Common myeloid progenitor, CD34-positive (primary cell): ENCODE results near the gene OGFR.

Source experiments
- CTCF ChIA-PET: fragments of 350-600 bp; sonication (Branson Sonifier 250); formaldehyde crosslinking; loops from one replicate; lab custom pipeline; 2021; ENCODE audit warnings: antibody characterized with exemption; lab: Charles Lee
- POLR2A ChIA-PET: fragments of 350-600 bp; sonication (Branson Sonifier 250); formaldehyde crosslinking; loops from one replicate; lab custom pipeline; 2021; ENCODE audit warnings: antibody characterized with exemption; lab: Charles Lee
- DNase-seq, 3 donors: peaks; one replicate each; pipeline versions ENCODE4 v3.0.0 to v3.0.0-alpha.2; 2013
- H3K27ac ChIP-seq, 2 experiments: 1 replicate in 1 of 2; 2 replicates in 1 of 2; pipeline ENCODE4 v1.7.0; 2013; ENCODE audit warnings: inconsistent platforms in 2 of 2, low read length in 2 of 2, mild to moderate bottlenecking in 2 of 2, low read depth in 1 of 2, moderate library complexity in 1 of 2; ENCODE audit not compliant: severe bottlenecking in 2 of 2, insufficient read depth in 1 of 2, poor library complexity in 1 of 2
- H3K27me3 ChIP-seq, 5 experiments: replicated peaks in 2 of 5; 1 replicate in 3 of 5; 2 replicates in 2 of 5; pipeline versions ENCODE4 v1.6.1 to v1.7.0; 2013; ENCODE audit warnings: low read length in 4 of 5, mild to moderate bottlenecking in 2 of 5, moderate library complexity in 2 of 5, inconsistent platforms in 1 of 5; ENCODE audit not compliant: insufficient read depth in 5 of 5, control insufficient read depth in 4 of 5
- H3K36me3 ChIP-seq, 4 experiments: 1 replicate in 2 of 4; 2 replicates in 2 of 4; pipeline versions ENCODE4 v1.6.1 to v1.7.0; 2013; ENCODE audit warnings: low read length in 3 of 4, control low read depth in 1 of 4, mild to moderate bottlenecking in 1 of 4; ENCODE audit not compliant: control insufficient read depth in 4 of 4, insufficient read depth in 4 of 4
- H3K4me1 ChIP-seq, 4 experiments: 1 replicate in 3 of 4; 2 replicates in 1 of 4; pipeline versions ENCODE4 v1.6.1 to v1.7.1; 2013; ENCODE audit warnings: low read length in 3 of 4, mild to moderate bottlenecking in 3 of 4, control low read depth in 1 of 4, inconsistent platforms in 1 of 4, moderate library complexity in 1 of 4; ENCODE audit not compliant: control insufficient read depth in 4 of 4, insufficient read depth in 4 of 4; ENCODE audit errors: control extremely low read depth in 1 of 4
- H3K4me3 ChIP-seq, 7 experiments: 1 replicate in 4 of 7; 2 replicates in 3 of 7; pipeline versions ENCODE4 v1.5.1 to v1.7.0; 2013; ENCODE audit warnings: mild to moderate bottlenecking in 7 of 7, low read length in 6 of 7, moderate library complexity in 6 of 7, inconsistent platforms in 2 of 7, low read depth in 2 of 7, control low read depth in 1 of 7; ENCODE audit not compliant: insufficient read depth in 4 of 7, control insufficient read depth in 1 of 7; ENCODE audit errors: extremely low read depth in 1 of 7
- H3K9me3 ChIP-seq, 5 experiments: 1 replicate in 4 of 5; 2 replicates in 1 of 5; pipeline versions ENCODE4 v1.6.1 to v1.7.1; 2013; ENCODE audit warnings: low read length in 4 of 5, mild to moderate bottlenecking in 2 of 5, inconsistent platforms in 1 of 5, low read depth in 1 of 5, moderate library complexity in 1 of 5; ENCODE audit not compliant: control insufficient read depth in 4 of 5, insufficient read depth in 2 of 5; ENCODE audit errors: control extremely low read depth in 1 of 5
- WGBS: methylation state at CpG from one replicate; pipeline ENCODE4 v1.1.5; 2013; ENCODE audit not compliant: insufficient coverage; 5-methylcytosine and 5-hydroxymethylcytosine counted together

Gene OGFR

DNA sequence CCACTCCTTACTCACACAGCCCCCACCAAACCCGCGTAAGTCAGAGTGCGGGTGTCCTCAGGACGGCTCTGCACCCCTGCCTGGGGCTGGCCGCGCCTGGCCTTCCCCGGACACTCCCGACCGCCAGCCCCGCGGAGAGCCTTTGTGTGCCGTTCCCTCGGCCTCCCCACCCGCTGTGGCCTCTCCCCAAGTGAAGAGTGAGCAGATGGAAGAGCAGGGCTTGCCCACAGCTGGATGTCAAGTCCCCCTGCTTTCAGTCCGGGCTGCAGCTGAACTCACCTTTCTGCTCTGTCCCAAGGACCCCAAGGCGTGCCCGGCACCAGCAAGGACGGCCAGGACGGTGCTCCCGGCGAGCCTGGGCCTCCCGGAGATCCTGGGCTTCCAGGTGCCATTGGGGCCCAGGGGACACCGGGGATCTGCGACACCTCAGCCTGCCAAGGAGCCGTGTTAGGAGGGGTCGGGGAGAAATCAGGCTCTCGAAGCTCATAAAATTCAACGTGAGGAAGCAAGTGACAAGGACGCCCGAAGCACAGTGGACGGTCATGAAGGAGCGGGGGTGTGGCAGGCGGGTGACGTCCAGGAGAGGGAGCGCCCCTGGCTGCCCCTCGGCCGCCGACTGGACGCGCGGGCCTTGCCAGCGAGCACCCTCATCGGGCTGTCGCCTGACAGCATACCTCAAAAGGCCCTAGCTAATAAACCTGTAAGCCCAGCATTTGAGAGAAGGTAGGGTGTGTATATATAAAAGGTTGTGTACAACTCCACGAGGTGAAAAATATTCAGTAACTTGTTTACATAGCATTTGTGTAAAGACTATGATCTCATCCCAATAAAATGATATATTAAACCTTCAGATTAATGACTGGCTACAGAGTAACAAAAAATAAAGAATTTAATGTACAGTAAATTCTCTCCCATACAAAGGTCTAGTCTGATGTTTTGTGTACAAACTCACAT, 35.9 kb downstream of the OGFR start:
- ChIA-PET POLR2A (no interaction called here), CTCF (interaction anchor here (1.6 kb wide), 1 partner anchor 18 kb away, joined by 4 read pairs; no protein-coding TSS in a partner anchor)
- H3K4me1 ChIP-seq = peaks cover 0 to 3% (median 0%) of the 10 kb centered on the region in 4 experiments
- H3K9me3 ChIP-seq = no peaks in the 10 kb centered on the region
- no peak for DNase-seq
- H3K4me3 ChIP-seq = no peak overlapping the region
- H3K27me3 ChIP-seq = no peaks in the 10 kb centered on the region
- H3K36me3 ChIP-seq = no peaks in the 10 kb centered on the region
- H3K27ac ChIP-seq = no peak overlapping the region
- 96% methylated on average over 41 of the region's 45 CpGs for WGBS

DNA sequence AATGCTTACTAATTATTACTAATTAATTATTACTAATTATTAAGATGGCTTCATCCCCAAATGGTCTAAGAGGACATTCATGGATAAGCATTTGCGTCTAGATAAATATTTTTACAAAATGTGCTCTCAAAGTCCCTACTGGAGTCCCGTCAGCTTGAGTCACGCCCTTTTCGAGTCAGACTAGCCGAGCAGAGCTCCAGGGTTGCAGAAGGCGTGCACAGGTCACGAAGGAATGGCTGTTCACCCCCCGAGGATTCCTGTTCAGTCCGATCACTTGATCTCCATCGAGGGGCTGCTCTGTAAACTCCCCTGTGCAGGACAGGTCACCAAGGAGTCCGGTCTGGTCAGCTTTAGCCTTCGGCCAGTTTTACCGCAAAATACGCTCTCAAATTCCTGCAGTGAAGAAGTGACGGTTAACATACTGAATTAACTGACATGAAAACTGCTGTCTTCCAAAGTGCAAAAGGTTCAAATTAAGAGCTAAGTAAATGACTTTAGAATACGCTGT, 37.1 kb downstream of the OGFR start:
- CTCF ChIA-PET = interaction anchor here (1.0 to 1.6 kb wide), 2 partner anchors 19 to 167 kb away, joined by 3 to 4 read pairs; no protein-coding TSS in a partner anchor
- no peaks in the 10 kb centered on the region for H3K9me3 ChIP-seq
- no peak for DNase-seq
- H3K4me3 ChIP-seq = no peak overlapping the region
- no peak overlapping the region for H3K27ac ChIP-seq
- 97% methylated on average over 15 of the region's 16 CpGs for WGBS
- H3K27me3 ChIP-seq = no peaks in the 10 kb centered on the region
- H3K4me1 ChIP-seq = peaks cover 0 to 3% (median 0%) of the 10 kb centered on the region in 4 experiments
- H3K36me3 ChIP-seq = no peaks in the 10 kb centered on the region
- POLR2A ChIA-PET = no interaction called here

DNA sequence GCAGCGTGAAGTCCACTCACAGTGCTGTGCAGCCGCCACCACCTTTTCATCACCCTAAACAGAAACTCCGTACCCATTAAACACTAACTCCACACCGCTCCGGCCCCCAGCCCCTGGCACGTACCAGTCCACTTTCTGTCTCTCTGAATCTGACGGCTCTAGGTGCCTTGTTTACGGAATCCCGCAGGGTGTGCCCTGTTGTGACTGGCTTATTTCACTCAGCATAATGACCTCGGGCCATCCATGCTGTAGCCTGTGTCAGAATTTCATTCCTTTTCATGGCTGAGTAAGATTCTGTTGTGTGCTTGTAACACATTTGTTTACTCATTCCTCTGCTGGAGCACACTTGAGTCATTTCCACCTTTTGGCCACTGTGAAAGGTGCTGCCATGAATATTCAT, 39.0 kb downstream of the OGFR start:
- no peaks in the 10 kb centered on the region for H3K36me3 ChIP-seq

GRCh38 chr20:62844182-62844581, 39.5 kb downstream of the OGFR start:
- no peak overlapping the region for H3K27ac ChIP-seq
- no peak overlapping the region for H3K4me3 ChIP-seq
- ChIA-PET POLR2A (no interaction called here), CTCF (no interaction called here)
- DNase-seq = no peak
- 100% methylated on average over 2 of the region's 7 CpGs for WGBS
- H3K4me1 ChIP-seq = no peaks in the 10 kb centered on the region
- H3K36me3 ChIP-seq = no peaks in the 10 kb centered on the region
- no peaks in the 10 kb centered on the region for H3K27me3 ChIP-seq
- no peaks in the 10 kb centered on the region for H3K9me3 ChIP-seq

More for the DNA sequence above, 39.0 kb downstream of the OGFR start:
- 100% methylated on average over 8 of the region's 10 CpGs for WGBS
- Histone ChIP-seq H3K27me3 (no peaks in the 10 kb centered on the region), H3K9me3 (no peaks in the 10 kb centered on the region), H3K27ac (no peak overlapping the region), H3K4me3 (no peak overlapping the region), H3K4me1 (no peaks in the 10 kb centered on the region)
- CTCF ChIA-PET = no interaction called here
- POLR2A ChIA-PET = no interaction called here
- no peak for DNase-seq

GRCh38 chr20:62845416-62846160, 41.0 kb downstream of the OGFR start:
- Histone ChIP-seq H3K36me3 (peaks cover 0 to 3% (median 1%) of the 10 kb centered on the region in 4 experiments), H3K27me3 (no peaks in the 10 kb centered on the region), H3K4me3 (no peak overlapping the region), H3K4me1 (no peaks in the 10 kb centered on the region), H3K9me3 (no peaks in the 10 kb centered on the region), H3K27ac (no peak overlapping the region)
- DNase-seq = no peak
- WGBS = 98% methylated on average over 10 of the region's 16 CpGs
- ChIA-PET POLR2A (no interaction called here), CTCF (interaction anchor here (0.8 to 2.2 kb wide), 3 partner anchors 9 to 23 kb away, joined by 3 to 10 read pairs (median 3); no protein-coding TSS in a partner anchor)

DNA sequence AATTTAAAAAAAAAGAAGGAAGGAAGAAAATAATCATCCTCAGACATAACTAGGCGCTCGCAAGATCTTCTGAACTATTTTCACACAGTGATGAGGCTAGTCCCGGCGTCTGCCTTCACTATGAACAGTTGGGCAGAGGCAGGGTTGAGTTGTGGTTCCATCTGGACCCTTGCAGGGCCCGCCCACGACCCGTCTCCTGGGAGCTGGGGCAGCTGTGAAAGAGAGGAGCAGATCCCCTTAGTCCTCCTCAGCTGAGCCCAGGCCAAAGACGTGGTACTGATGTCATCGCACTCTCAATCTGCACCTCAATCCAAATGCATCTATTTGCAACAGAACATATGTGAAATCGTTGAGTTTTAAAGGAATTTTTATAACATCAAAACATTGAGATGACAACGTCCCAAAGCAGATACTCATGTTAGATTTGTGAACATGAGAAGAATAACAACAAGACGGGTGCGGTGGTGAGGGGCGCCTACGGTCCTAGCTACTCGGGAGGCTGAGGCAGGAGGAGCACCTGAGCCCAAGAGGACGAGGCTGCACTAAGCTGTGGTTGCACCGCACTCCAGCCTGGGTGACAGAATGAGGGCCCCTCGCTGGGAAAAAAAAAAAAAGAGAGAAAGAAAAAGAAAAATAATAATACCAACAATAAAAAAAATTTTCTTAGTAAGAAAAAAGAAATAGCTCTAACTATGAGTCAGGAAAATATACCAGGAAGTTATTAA, 41.7 kb downstream of the OGFR start:
- H3K4me3 ChIP-seq = no peak overlapping the region
- H3K9me3 ChIP-seq = no peaks in the 10 kb centered on the region
- CTCF ChIA-PET = interaction anchor here (1.1 to 2.2 kb wide), 4 partner anchors 10 to 30 kb away, joined by 3 to 10 read pairs (median 4); partner anchors contain the start of gene COL9A3
- H3K36me3 ChIP-seq = peaks cover 0 to 3% (median 1%) of the 10 kb centered on the region in 4 experiments
- H3K27me3 ChIP-seq = no peaks in the 10 kb centered on the region
- no peaks in the 10 kb centered on the region for H3K4me1 ChIP-seq
- no peak overlapping the region for H3K27ac ChIP-seq
- POLR2A ChIA-PET = no interaction called here
- WGBS = 97% methylated on average over 6 of the region's 19 CpGs
- no peak for DNase-seq
